Tibial nerve (tissue), 3 donors: ENCODE measurements around the gene PNMA5.

ENCODE experiments used
- CTCF ChIP-seq, 5 experiments: fragments of 200-600 bp in 3 of 5; fragments of 450-650 bp in 2 of 5; sonication (generic) in 3 of 5; IDR thresholded peaks; one replicate each; pipeline ENCODE4 v1.5.1; 2016 to 2019; ENCODE audit warnings: antibody characterized with exemption in 5 of 5, mild to moderate bottlenecking in 3 of 5, moderate library complexity in 2 of 5
- POLR2A ChIP-seq, 2 donors: fragments of 450-650 bp; IDR thresholded peaks; one replicate each; pipeline ENCODE4 v1.6.1; 2017; ENCODE audit warnings: antibody characterized with exemption in 2 of 2, mild to moderate bottlenecking in 2 of 2, moderate library complexity in 2 of 2

- TF ChIP-seq CTCF (IDR thresholded peaks at IDR 0.05), result no peak
- no peak for TF ChIP-seq POLR2A (IDR thresholded peaks at IDR 0.05)
Measured at GRCh38 chrX:152997337-152997736, 3.4 kb upstream of the PNMA5 start.
